Type B pancreatic cell (in vitro differentiated cells): ENCODE data around the gene RAB40B. TPM values are rescaled to one million over a fixed set of nuclear protein-coding genes. Genes with fewer than 3 reads are reported as not detected.

Source experiments
- DNase-seq: peaks from one replicate; pipeline ENCODE4 v3.0.0; 2021; ENCODE audit warnings: mixed read lengths; ENCODE audit not compliant: unreplicated experiment; ENCODE audit errors: extremely low spot score
- H3K27ac Mint-ChIP-seq: 2 replicates; pipeline ENCODE4 v1.8.0; 2021; ENCODE audit warnings: mild to moderate bottlenecking, mixed read lengths
- H3K27me3 Mint-ChIP-seq: 2 replicates; pipeline ENCODE4 v1.8.0; 2021; ENCODE audit warnings: mixed read lengths
- H3K36me3 Mint-ChIP-seq: 2 replicates; pipeline ENCODE4 v1.8.0; 2021; ENCODE audit warnings: mixed read lengths
- H3K4me1 Mint-ChIP-seq: one replicate; pipeline ENCODE4 v1.8.0; 2021; ENCODE audit warnings: mixed read lengths; ENCODE audit not compliant: unreplicated experiment
- H3K4me3 Mint-ChIP-seq: 2 replicates; pipeline ENCODE4 v1.8.0; 2021; ENCODE audit warnings: mild to moderate bottlenecking, mixed read lengths
- H3K9me3 Mint-ChIP-seq: 2 replicates; pipeline ENCODE4 v1.8.0; 2021; ENCODE audit warnings: mixed read lengths
- CTCF ChIP-seq: fragments of 200-600 bp; sonication (generic); conservative IDR thresholded peaks from 2 replicates; pipeline ENCODE4 v1.5.0; 2021; ENCODE audit warnings: antibody characterized with exemption, mild to moderate bottlenecking
- total RNA-seq: library from RNA; stranded (reverse); gene quantifications from 2 replicates; pipeline ENCODE4 v1.2.1, GENCODE V29; 2021; ENCODE audit warnings: low replicate concordance

The RAB40B gene
- total RNA-seq, 1 donor from 2014 or later: 16.7 TPM

GRCh38 chr17:82709676-82710498, 11.4 kb upstream of the RAB40B start:
- Mint-ChIP-seq H3K9me3 (no peaks in the 10 kb centered on the region), H3K36me3 (no peaks in the 10 kb centered on the region), H3K4me1 (no peaks in the 10 kb centered on the region), H3K27ac (no peak overlapping the region), H3K4me3 (no peak overlapping the region), H3K27me3 (no peaks in the 10 kb centered on the region)
- DNase-seq: no peak
- no peak for TF ChIP-seq CTCF

GRCh38 chr17:82709024-82709675, 10.7 kb upstream of the RAB40B start:
- no peak overlapping the region for H3K4me3 Mint-ChIP-seq
- H3K9me3 Mint-ChIP-seq: no peaks in the 10 kb centered on the region
- H3K36me3 Mint-ChIP-seq: no peaks in the 10 kb centered on the region
- no peak for DNase-seq
- no peak for TF ChIP-seq CTCF
- no peaks in the 10 kb centered on the region for H3K4me1 Mint-ChIP-seq
- H3K27me3 Mint-ChIP-seq: no peaks in the 10 kb centered on the region
- H3K27ac Mint-ChIP-seq: no peak overlapping the region

- H3K36me3 Mint-ChIP-seq: no peaks in the 10 kb centered on the region
- H3K4me3 Mint-ChIP-seq: no peak overlapping the region
- H3K9me3 Mint-ChIP-seq: no peaks in the 10 kb centered on the region
- no peaks in the 10 kb centered on the region for H3K27me3 Mint-ChIP-seq
- no peak for DNase-seq
- no peak overlapping the region for H3K27ac Mint-ChIP-seq
- H3K4me1 Mint-ChIP-seq: no peaks in the 10 kb centered on the region
- TF ChIP-seq CTCF: no peak
Observed at GRCh38 chr17:82705756-82706155, 7.3 kb upstream of the RAB40B start.

GRCh38 chr17:82704886-82705285, 6.4 kb upstream of the RAB40B start:
- DNase-seq: no peak
- no peak for TF ChIP-seq CTCF
- no peak overlapping the region for H3K4me3 Mint-ChIP-seq
- no peaks in the 10 kb centered on the region for H3K9me3 Mint-ChIP-seq
- no peaks in the 10 kb centered on the region for H3K27me3 Mint-ChIP-seq
- no peaks in the 10 kb centered on the region for H3K36me3 Mint-ChIP-seq
- H3K27ac Mint-ChIP-seq: no peak overlapping the region
- H3K4me1 Mint-ChIP-seq: no peaks in the 10 kb centered on the region

GRCh38 chr17:82703935-82704865, 5.7 kb upstream of the RAB40B start:
- Mint-ChIP-seq H3K27me3 (peaks cover 4% of the 10 kb centered on the region), H3K9me3 (no peaks in the 10 kb centered on the region), H3K4me3 (no peak overlapping the region), H3K4me1 (no peaks in the 10 kb centered on the region), H3K36me3 (no peaks in the 10 kb centered on the region), H3K27ac (no peak overlapping the region)
- no peak for DNase-seq
- no peak for TF ChIP-seq CTCF
